HCT116 (cell line): ENCODE data around the gene ARMC3. TPM values are rescaled to one million over a fixed set of nuclear protein-coding genes. Genes with fewer than 3 reads are reported as not detected.
A peak's percentile ranks its signal among the peaks of the same experiment; 100 is the strongest.
"Not testable (repeated sequence)": the region's sequence is repeated elsewhere in the genome, so short reads cannot be mapped to it uniquely, and the experiment has no call there.

Experiments
- ATAC-seq: fragments of 200-7000 bp; cut with Tn5 transposase; 2 replicates; pipeline ENCODE4 v1.9.1; 2020; ENCODE audit warnings: mild to moderate bottlenecking, moderate library complexity
- BruUV-seq: library from RNA; stranded (reverse); fragments of 400-500 nt; replicated peaks from 2 replicates; lab custom pipeline; 2021; lab: Mats Ljungman, UMichigan
- CTCF ChIA-PET: fragments of 300-600 bp; sonication (Branson Sonifier 250); formaldehyde crosslinking; loops from one replicate; lab custom pipeline; 2021; ENCODE audit warnings: antibody characterized with exemption; lab: Charles Lee
- POLR2A ChIA-PET: fragments of 300-600, 350-600 bp; sonication (Branson Sonifier 250); formaldehyde crosslinking; loops from one replicate; lab custom pipeline; 2021; ENCODE audit warnings: antibody characterized with exemption; lab: Charles Lee
- RAD21 ChIA-PET, 2 experiments: fragments of 300-600 bp; sonication (Branson Sonifier 250); formaldehyde crosslinking; loops; one replicate each; lab custom pipeline; 2023; ENCODE audit warnings: low total read pairs in 2 of 2; ENCODE audit not compliant: uncharacterized antibody in 2 of 2, unreplicated experiment in 2 of 2, low non-redundant PET in 1 of 2; lab: Charles Lee
- DNase-seq: peaks from one replicate; pipeline ENCODE4 v3.0.0-alpha.2; 2010; ENCODE audit warnings: low read depth, low spot score
- H2AFZ ChIP-seq: fragments of 200-600 bp; shearing (Covaris generic), sonication (generic); 2 replicates; pipeline ENCODE4 v1.6.1; 2017; ENCODE audit warnings: low read depth, mixed run types, mixed read lengths, antibody characterized with exemption, low read length; ENCODE audit not compliant: poor library complexity, severe bottlenecking
- H3K27ac ChIP-seq: 2 replicates; pipeline ENCODE4 v1.5.1; 2012; ENCODE audit warnings: low read depth, low read length
- H3K27me3 ChIP-seq: fragments of 200-600 bp; sonication (generic); 2 replicates; pipeline ENCODE4 v1.6.1; 2016; ENCODE audit warnings: mixed run types, low read length, mixed read lengths; ENCODE audit not compliant: insufficient read depth
- H3K36me3 ChIP-seq, 2 experiments: fragments of 200-500 bp in 1 of 2; fragments of 200-600 bp in 1 of 2; sonication (Bioruptor generic) in 1 of 2; sonication (generic) in 1 of 2; 2 replicates each; pipeline versions ENCODE4 v1.5.1 to v1.6.1; 2014 to 2016; ENCODE audit warnings: low read length in 2 of 2, inconsistent platforms in 1 of 2, mixed read lengths in 1 of 2, mixed run types in 1 of 2; ENCODE audit not compliant: insufficient read depth in 2 of 2, control insufficient read depth in 1 of 2
- H3K4me1 ChIP-seq, 2 experiments: fragments of 200-600 bp in 1 of 2; sonication (generic) in 1 of 2; 2 replicates each; pipeline versions ENCODE4 v1.5.1 to v1.6.1; 2012 to 2017; ENCODE audit warnings: low read length in 2 of 2, inconsistent platforms in 1 of 2, mild to moderate bottlenecking in 1 of 2, mixed read lengths in 1 of 2, mixed run types in 1 of 2, moderate library complexity in 1 of 2; ENCODE audit not compliant: insufficient read depth in 2 of 2, control insufficient read depth in 1 of 2
- H3K4me2 ChIP-seq: fragments of 200-600 bp; sonication (generic); 2 replicates; pipeline ENCODE4 v1.6.1; 2017; ENCODE audit warnings: mixed run types, low read length, mixed read lengths
- H3K4me3 ChIP-seq, 2 experiments: fragments of 200-600 bp in 1 of 2; sonication (generic) in 1 of 2; replicated peaks in 1 of 2; 2 replicates each; pipeline ENCODE4 v1.5.1; 2011 to 2016; ENCODE audit warnings: low read length in 2 of 2, control low read depth in 1 of 2, low read depth in 1 of 2, mild to moderate bottlenecking in 1 of 2, mixed read lengths in 1 of 2, mixed run types in 1 of 2
- H3K79me2 ChIP-seq: fragments of 200-600 bp; sonication (generic); 2 replicates; pipeline ENCODE4 v1.6.1; 2017; ENCODE audit warnings: mild to moderate bottlenecking, mixed run types, low read length, moderate library complexity, mixed read lengths; ENCODE audit not compliant: insufficient read depth
- H3K9ac ChIP-seq: fragments of 200-600 bp; sonication (generic); 2 replicates; pipeline ENCODE4 v1.6.1; 2016; ENCODE audit warnings: low read length, mixed read lengths
- H3K9me2 ChIP-seq: fragments of 200-600 bp; sonication (generic), shearing (Covaris generic); 2 replicates; pipeline ENCODE4 v1.6.1; 2017; ENCODE audit warnings: mixed run types, mild to moderate bottlenecking, moderate library complexity; ENCODE audit not compliant: insufficient read depth
- H3K9me3 ChIP-seq, 2 experiments: fragments of 200-500 bp in 1 of 2; fragments of 200-600 bp in 1 of 2; sonication (Bioruptor generic) in 1 of 2; sonication (generic) in 1 of 2; 2 replicates each; pipeline ENCODE4 v1.6.1; 2014 to 2017; ENCODE audit warnings: low read length in 2 of 2, mixed read lengths in 2 of 2, inconsistent platforms in 1 of 2, low read depth in 1 of 2, mild to moderate bottlenecking in 1 of 2, mixed run types in 1 of 2, moderate library complexity in 1 of 2; ENCODE audit not compliant: control insufficient read depth in 1 of 2, insufficient read depth in 1 of 2
- H4K20me1 ChIP-seq: fragments of 200-600 bp; sonication (generic), shearing (Covaris generic); 2 replicates; pipeline ENCODE4 v1.6.1; 2017; ENCODE audit warnings: mixed run types, mild to moderate bottlenecking, moderate library complexity; ENCODE audit not compliant: insufficient read depth
- CBX3 ChIP-seq: IDR thresholded peaks from 2 replicates; pipeline ENCODE4 v1.6.1; 2012; ENCODE audit warnings: low read depth
- CEBPB ChIP-seq: IDR thresholded peaks from 2 replicates; pipeline ENCODE4 v1.6.1; 2012; ENCODE audit warnings: low read depth
- ZFX ChIP-seq: fragments of 450-650 bp; IDR thresholded peaks from 2 replicates; pipeline ENCODE4 v1.6.1; 2017
- intact Hi-C: fragments of 100-400 bp; cut with micrococcal nuclease; formaldehyde crosslinking; loops from 2 replicates; pipeline ENCODE4 v1.10.0; 2022
- total RNA-seq: library from RNA; stranded (reverse); gene quantifications from one replicate; pipeline ENCODE4 v1.2.1, GENCODE V29; 2021; ENCODE audit not compliant: unreplicated experiment
- TF ChIP-seq, protein P1 (sequence below): IDR thresholded peaks from 2 replicates; pipeline ENCODE4 v1.6.1; 2012

The ARMC3 gene
- total RNA-seq, 1 experiment from 2014 or later = 2.6 TPM

GRCh38 chr10:23064813-23065114, 136.9 kb downstream of the ARMC3 start:
- H3K9ac ChIP-seq, BruUV-seq, H4K20me1 ChIP-seq, H3K9me2 ChIP-seq, ATAC-seq, H3K27me3 ChIP-seq, DNase-seq, RAD21 ChIA-PET, H3K4me3 ChIP-seq, H3K79me2 ChIP-seq, POLR2A ChIA-PET, H3K36me3 ChIP-seq, H2AFZ ChIP-seq, CTCF ChIA-PET, H3K4me2 ChIP-seq, H3K27ac ChIP-seq, H3K9me3 ChIP-seq: not testable (repeated sequence)
- intact Hi-C loops = loop anchor here (10.0 kb wide), 2 partner anchors 630 to 810 kb away; no protein-coding TSS in a partner anchor
- peaks cover 4 to 11% of the 10 kb centered on the region in 2 experiments; a peak in 3 of 4 replicates for H3K4me1 ChIP-seq

GRCh38 chr10:23065181-23065948, 137.5 kb downstream of the ARMC3 start:
- Histone ChIP-seq H3K36me3 (no peaks in the 10 kb centered on the region), H3K9me2 (no peaks in the 10 kb centered on the region), H3K9ac (no peak overlapping the region), H3K4me1 (peaks cover 4 to 11% of the 10 kb centered on the region in 2 experiments; a peak in 3 of 4 replicates), H3K27me3 (no peaks in the 10 kb centered on the region), H3K4me3 (no peak overlapping the region), H3K4me2 (peak overlapping the region; percentile 36), H4K20me1 (no peaks in the 10 kb centered on the region), H3K27ac (no peak overlapping the region), H3K9me3 (no peaks in the 10 kb centered on the region), H3K79me2 (no peaks in the 10 kb centered on the region), H2AFZ (no peak overlapping the region)
- CTCF ChIA-PET = interaction anchor here (1.2 kb wide), 1 partner anchor 12 kb away, joined by 3 read pairs; no protein-coding TSS in a partner anchor
- DNase-seq (no peak), ATAC-seq (peak; percentile 51)
- TF ChIP-seq, protein P1, sequence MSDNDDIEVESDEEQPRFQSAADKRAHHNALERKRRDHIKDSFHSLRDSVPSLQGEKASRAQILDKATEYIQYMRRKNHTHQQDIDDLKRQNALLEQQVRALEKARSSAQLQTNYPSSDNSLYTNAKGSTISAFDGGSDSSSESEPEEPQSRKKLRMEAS = peak; percentile 70
- TF ChIP-seq ZFX (no peak), CEBPB (no peak), CBX3 (0 out of 2 replicates have a peak, but pooled peaks have one; percentile 17)
- RAD21 ChIA-PET = no interaction called here
- intact Hi-C loops = loop anchor here (10.0 kb wide), 2 partner anchors 631 to 811 kb away; no protein-coding TSS in a partner anchor
- POLR2A ChIA-PET = no interaction called here
- BruUV-seq = no TSS peak
